ENCODE results near the gene MEST.
"Not testable (repeated sequence)": the region's sequence is repeated elsewhere in the genome, so short reads cannot be mapped to it uniquely, and the experiment has no call there.

Gene MEST

GRCh38 chr7:130491841-130492522 lies at the start of gene MEST:
TSS of gene MEST (plus strand) at chr7:130492085. CDS start at chr7:130492314, 229 bp downstream.
- DNase-seq: no peak

GRCh38 chr7:130442601-130443000 lies 49.3 kb upstream of the MEST start:
- no peak for DNase-seq

- no peak for DNase-seq
These were observed 47.7 kb upstream of the MEST start for GRCh38 chr7:130444234-130444633.

- no peak for DNase-seq
These were observed 47.0 kb upstream of the MEST start for GRCh38 chr7:130444751-130445407.

- DNase-seq: no peak
These were observed 45.6 kb upstream of the MEST start for GRCh38 chr7:130446259-130446658.

- not testable (repeated sequence) for DNase-seq
These were observed 40.5 kb upstream of the MEST start for GRCh38 chr7:130451344-130451743.

- no peak for DNase-seq
These were observed 38.9 kb upstream of the MEST start for GRCh38 chr7:130452951-130453350.

GRCh38 chr7:130454959-130455358 lies 36.9 kb upstream of the MEST start:
- DNase-seq: no peak

GRCh38 chr7:130458257-130458656 lies 33.6 kb upstream of the MEST start:
- no peak for DNase-seq

GRCh38 chr7:130461272-130461671 lies 30.6 kb upstream of the MEST start:
- DNase-seq: no peak

- DNase-seq: no peak
These were observed 28.1 kb upstream of the MEST start for GRCh38 chr7:130463553-130464434.

GRCh38 chr7:130468612-130469011 lies 23.3 kb upstream of the MEST start:
- DNase-seq: no peak

GRCh38 chr7:130471974-130472373 lies 19.9 kb upstream of the MEST start:
- DNase-seq: no peak

- no peak for DNase-seq
These were observed 18.6 kb upstream of the MEST start for GRCh38 chr7:130473289-130473688.

GRCh38 chr7:130473876-130474275 lies 18.0 kb upstream of the MEST start:
- DNase-seq: no peak

- no peak for DNase-seq
These were observed 16.1 kb upstream of the MEST start for GRCh38 chr7:130475776-130476175.

- DNase-seq: no peak
These were observed 15.4 kb upstream of the MEST start for GRCh38 chr7:130476297-130477150.

- DNase-seq: no peak
These were observed 12.9 kb upstream of the MEST start for GRCh38 chr7:130478991-130479390.

- no peak for DNase-seq
These were observed 12.0 kb upstream of the MEST start for GRCh38 chr7:130479716-130480400.

- DNase-seq: no peak
These were observed 10.0 kb upstream of the MEST start for GRCh38 chr7:130481898-130482297.

GRCh38 chr7:130483031-130483430 lies 8.9 kb upstream of the MEST start:
- no peak for DNase-seq

- DNase-seq: no peak
These were observed 6.2 kb upstream of the MEST start for GRCh38 chr7:130485734-130486113.
